ENCODE results near the gene SLC5A9. TPM values are rescaled to one million over a fixed set of nuclear protein-coding genes. Genes with fewer than 3 reads are reported as not detected.
"Not testable (repeated sequence)": the region's sequence is repeated elsewhere in the genome, so short reads cannot be mapped to it uniquely, and the experiment has no call there.

Gene SLC5A9
- total RNA-seq, 1 donor from 2014 or later, result under 0.01 TPM

DNA sequence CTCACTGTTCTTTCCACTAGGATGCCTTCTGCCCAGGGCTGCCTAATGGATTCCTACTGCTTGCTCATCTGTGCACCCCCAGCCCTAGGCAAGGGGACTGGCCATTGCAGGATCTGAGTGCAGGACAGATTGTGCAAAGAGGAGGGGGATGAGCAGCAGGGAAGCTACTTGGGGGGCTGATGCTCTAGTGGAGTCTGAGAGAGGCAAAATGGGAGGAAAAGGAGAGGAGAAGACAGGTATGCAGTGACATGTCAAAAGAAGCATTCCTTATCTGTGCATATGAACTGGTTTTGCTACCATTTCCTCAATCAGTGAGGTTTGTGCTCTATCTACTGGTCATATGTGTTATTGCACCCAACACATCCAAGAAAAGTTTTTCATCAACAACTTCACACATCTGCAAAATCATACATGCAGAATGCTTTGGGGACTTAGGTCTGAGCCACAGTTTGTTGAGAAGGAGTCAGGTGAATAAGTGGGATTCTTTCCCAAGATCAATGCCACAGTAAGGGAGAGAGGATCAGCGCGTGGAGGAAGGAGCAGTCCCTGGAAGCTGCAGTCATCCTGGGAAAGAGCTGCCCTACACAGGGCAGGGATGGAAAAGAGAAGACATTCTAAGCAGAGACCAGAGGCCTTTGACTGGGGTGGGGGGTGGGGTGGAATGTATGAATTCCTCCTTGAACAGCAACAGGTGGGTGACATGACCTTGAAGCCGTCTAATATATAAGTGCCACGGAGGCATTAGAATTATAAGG, 14.4 kb downstream of the SLC5A9 start:
- DNase-seq (ENCODE audit: low read depth in 2 of 2), result peak; percentile 50 to 70

- DNase-seq (ENCODE audit: low read depth in 2 of 2), result no peak
Measured at GRCh38 chr1:48242141-48242736, 19.7 kb downstream of the SLC5A9 start.

GRCh38 chr1:48245106-48245505, 22.6 kb downstream of the SLC5A9 start:
- peak; percentile 13 to 42 for DNase-seq (ENCODE audit: low read depth in 2 of 2)

DNA sequence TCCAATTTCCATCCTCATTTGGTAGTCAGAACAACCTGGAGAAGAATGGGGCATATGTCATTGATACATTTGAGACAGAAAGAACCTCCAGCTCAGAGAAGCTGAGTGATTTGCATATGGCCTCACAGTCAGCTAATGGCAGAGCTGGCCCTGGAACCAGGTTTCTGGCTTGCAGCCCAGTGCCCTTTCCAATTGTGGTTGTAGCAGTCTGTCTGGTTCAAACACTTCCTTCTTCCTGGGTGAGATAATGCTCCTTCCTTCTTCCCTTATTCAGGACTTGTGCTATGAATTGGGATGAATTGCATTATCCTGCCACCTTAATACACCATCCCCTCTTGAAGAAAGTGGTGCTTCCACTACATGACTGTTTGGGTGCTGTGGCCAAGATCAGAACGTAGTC, 24.2 kb downstream of the SLC5A9 start:
- DNase-seq (ENCODE audit: low read depth in 2 of 2), result no peak

GRCh38 chr1:48248356-48248755, 25.8 kb downstream of the SLC5A9 start:
- DNase-seq (ENCODE audit: low read depth in 2 of 2), result no peak

DNA sequence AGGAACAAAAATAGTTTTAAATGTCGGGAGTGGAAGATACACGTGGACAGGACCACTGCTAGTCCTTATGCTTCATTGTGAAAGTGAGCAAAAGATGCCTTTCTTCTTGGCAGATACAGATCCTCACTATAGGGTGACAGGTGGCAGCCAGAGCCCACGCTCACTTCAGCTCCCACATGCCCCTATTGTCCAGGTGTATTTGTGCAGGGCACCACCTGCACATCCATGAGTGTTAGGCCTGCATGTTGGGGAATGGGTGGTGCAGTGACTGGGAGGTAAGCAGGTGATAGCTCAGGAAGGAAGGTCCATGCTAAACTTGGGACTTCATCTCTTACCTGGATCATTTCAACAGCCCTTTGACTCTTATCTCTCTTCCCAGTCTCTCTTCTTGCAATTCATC, 27.4 kb downstream of the SLC5A9 start:
- DNase-seq (ENCODE audit: low read depth in 2 of 2), result no peak

DNA sequence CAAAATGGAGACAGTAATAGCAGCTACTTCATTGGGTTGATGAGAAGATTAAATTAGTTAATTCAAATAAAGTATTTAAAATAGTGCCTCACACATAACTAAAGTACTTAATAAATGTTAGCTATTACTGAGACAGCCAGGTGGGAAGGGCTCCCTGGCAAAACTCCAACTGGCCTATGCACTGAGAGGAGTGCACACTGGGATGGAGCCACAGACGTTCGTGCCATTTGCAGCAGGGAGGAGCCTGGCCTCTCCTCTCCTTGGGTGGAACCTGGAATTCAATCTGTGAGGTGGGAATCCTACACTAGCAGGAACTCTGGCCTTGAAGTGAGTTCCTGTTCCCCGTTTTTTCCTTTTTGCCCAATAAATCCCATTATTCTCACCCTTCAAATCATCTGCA, 28.1 kb downstream of the SLC5A9 start:
- no peak for DNase-seq (ENCODE audit: low read depth in 2 of 2)

- no peak for DNase-seq (ENCODE audit: low read depth in 2 of 2)
Measured at GRCh38 chr1:48251323-48251722, 28.8 kb downstream of the SLC5A9 start.

DNA sequence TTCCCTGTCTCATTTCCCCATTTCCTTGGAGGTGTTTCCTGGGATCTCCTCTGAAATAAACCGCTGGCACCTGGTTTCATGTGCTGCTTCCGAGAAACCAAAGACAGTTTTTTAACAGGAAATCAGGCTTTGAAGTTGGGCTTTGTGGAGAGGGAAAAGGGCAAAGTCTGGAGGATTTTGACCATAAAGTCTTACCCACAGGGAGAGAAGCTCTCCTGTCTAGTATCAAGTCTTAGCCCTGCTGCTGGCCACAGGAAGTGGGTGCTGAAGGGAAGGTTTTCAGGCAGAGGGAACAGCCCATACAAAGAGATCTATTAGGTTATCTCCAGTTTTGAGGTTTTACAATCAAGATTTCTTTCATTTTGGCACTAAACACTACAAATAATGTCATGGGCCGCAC, 29.3 kb downstream of the SLC5A9 start:
- DNase-seq (ENCODE audit: low read depth in 2 of 2), result no peak

GRCh38 chr1:48254254-48254653, 31.7 kb downstream of the SLC5A9 start:
- no peak for DNase-seq (ENCODE audit: low read depth in 2 of 2)

GRCh38 chr1:48258106-48258505, 35.6 kb downstream of the SLC5A9 start:
- no peak for DNase-seq (ENCODE audit: low read depth in 2 of 2)

GRCh38 chr1:48261881-48262400, 39.4 kb downstream of the SLC5A9 start:
- DNase-seq (ENCODE audit: low read depth in 2 of 2), result no peak

DNA sequence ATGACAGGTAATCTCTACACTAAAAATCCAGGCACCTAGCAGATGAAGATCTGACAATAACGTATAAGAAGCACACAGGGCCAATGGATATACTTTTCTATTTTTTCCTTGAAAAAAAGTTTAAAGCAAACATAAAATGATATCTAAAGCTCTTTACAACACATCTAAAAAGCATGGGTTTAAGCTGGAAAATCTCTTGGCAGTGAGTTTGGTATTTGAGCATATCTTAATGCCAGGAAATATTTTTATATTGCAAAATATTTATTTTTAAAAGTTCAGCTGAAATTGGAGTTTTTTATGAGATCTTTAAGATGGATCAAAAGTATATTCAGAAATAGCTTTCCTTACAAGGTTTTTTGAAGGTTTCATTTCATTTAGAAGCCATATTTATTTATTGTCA, 40.5 kb downstream of the SLC5A9 start:
- DNase-seq (ENCODE audit: low read depth in 2 of 2), result no peak

- DNase-seq (ENCODE audit: low read depth in 2 of 2), result no peak
Measured at GRCh38 chr1:48266576-48266975, 44.1 kb downstream of the SLC5A9 start.

- DNase-seq (ENCODE audit: low read depth in 2 of 2), result not testable (repeated sequence)
Measured at GRCh38 chr1:48277437-48277836, 54.9 kb downstream of the SLC5A9 start.

DNA sequence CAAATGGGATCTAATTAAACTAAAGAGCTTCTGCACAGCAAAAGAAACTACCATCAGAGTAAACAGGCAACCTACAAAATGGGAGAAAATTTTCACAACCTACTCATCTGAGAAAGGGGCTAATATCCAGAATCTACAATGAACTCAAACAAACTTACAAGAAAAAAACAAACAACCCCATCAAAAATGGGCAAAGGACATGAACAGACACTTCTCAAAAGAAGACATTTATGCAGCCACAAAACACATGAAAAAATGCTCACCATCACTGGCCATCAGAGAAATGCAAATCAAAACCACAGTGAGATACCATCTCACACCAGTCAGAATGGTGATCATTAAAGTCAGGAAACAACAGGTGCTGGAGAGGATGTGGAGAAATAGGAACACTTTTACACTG, 59.8 kb downstream of the SLC5A9 start:
- not testable (repeated sequence) for DNase-seq (ENCODE audit: low read depth in 2 of 2)

DNA sequence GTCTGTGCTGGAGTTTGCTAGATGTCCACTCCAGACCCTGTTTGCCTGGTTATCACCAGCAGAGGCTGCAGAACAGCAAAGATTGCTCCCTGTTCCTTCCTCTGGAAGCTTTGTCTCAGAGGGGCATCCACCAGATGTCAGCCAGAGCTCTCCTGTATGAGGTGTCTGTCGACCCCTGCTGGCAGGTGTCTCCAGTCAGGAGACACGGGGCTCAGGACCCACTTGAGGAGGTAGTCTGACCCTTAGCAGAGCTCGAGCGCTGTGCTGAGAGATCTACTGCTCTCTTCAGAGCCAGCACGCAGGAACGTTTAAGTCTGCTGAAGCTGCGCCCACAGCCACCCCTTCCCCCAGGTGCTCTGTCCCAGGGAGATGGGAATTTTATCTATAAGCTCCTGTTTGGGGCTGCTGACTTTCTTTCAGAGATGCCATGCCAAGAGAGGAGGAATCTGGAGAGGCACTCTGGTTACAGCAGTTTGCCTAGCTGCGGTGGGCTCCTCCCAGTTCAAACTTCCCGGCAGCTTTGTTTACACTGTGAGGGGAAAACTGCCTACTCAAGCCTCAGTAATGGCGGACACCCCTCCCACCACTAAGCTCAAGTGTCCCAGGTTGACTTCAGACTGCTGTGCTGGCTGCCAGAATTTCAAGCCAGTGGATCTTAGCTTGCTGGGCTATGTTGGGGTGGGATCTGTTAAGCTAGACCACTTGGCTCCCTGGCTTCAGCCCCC, 62.3 kb downstream of the SLC5A9 start:
- not testable (repeated sequence) for DNase-seq (ENCODE audit: low read depth in 2 of 2)

- no peak for DNase-seq (ENCODE audit: low read depth in 2 of 2)
Measured at GRCh38 chr1:48285525-48285924, 63.0 kb downstream of the SLC5A9 start.

DNA sequence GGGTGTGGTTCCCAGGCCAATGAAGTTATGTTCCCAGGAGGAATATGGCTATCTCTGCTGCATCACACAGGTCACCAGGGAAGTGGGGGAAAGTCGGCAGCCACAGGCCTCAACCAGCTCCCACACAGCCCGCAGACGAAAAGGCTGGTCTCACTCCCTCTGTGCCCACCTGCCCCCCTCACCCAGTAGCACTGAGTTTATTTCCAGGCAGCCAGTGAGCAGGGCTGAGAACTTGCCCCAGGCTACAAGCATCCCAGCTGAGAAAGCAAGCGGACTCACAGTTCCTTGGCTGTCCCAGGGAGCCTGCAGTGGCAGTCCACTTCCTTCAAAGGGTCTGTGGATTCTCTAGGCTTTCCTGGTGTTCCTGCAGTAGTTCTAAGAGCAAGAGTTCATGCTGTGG, 68.9 kb downstream of the SLC5A9 start:
- DNase-seq (ENCODE audit: low read depth in 2 of 2), result no peak

DNA sequence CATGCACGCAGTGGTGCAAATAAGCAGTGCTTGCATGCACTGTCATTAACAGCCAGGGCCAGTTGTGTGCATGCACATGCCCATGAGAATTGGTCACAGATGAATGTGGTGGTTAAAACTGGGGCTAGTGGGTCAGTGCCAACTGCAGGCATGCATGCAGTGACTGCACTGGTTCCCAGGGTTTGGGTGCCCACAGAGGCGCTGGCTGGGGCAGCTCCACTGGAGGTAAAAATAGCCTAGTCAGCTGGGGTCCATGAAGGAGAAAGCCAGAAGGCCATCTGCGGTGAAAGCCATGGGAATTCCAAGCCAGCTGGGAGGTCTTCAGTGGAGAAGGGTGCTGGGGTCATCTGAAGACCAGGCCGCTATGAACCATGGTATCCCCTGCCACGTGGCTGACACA, 70.2 kb downstream of the SLC5A9 start:
- DNase-seq (ENCODE audit: low read depth in 2 of 2), result no peak

- not testable (repeated sequence) for DNase-seq (ENCODE audit: low read depth in 2 of 2)
Measured at GRCh38 chr1:48294094-48294493, 71.6 kb downstream of the SLC5A9 start.

DNA sequence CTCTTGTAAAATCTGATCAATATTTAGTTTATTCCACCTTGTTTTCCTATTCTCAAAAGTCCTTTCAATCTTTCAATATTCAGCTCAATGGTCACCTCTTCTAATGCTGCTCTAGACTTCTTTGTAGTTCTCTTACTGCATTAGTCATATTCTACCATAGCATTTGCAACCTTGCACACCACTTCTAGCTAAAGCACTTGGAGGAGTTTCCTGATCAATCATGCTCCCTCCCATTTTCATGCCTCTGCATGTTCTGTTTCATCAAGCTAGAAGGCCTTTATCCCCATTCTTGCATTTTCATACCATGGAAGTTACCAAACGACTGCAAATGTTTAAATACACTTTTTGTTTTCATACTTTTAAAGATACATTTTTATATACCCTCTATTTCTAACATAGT, 72.1 kb downstream of the SLC5A9 start:
- DNase-seq (ENCODE audit: low read depth in 2 of 2), result no peak
